SK-N-SH (cell line): ENCODE data around the gene MALRD1. TPM values are rescaled to one million over a fixed set of nuclear protein-coding genes. Genes with fewer than 3 reads are reported as not detected.

ENCODE experiments used
- CTCF ChIA-PET: fragments of 300-600, 350-600 bp; formaldehyde crosslinking; extraction: SDS; loops from one replicate; lab custom pipeline; 2021; lab: Yijun Ruan, JAX
- POLR2A ChIA-PET: fragments of 350-600 bp; sonication (Branson Sonifier 250); formaldehyde crosslinking; extraction: SDS; loops from one replicate; lab custom pipeline; 2020; ENCODE audit warnings: antibody characterized with exemption, inconsistent platforms; lab: Yijun Ruan, JAX
- DNase-seq: peaks from one replicate; pipeline ENCODE4 v3.0.0; 2012
- H2AFZ ChIP-seq: fragments of 200-600 bp; sonication (generic); 2 replicates; pipeline ENCODE4 v1.8.1; 2016; ENCODE audit warnings: antibody characterized with exemption, mild to moderate bottlenecking, low read depth
- H3F3A ChIP-seq: fragments of 200-600 bp; sonication (generic); replicated peaks from 2 replicates; pipeline ENCODE3; 2016; ENCODE audit warnings: antibody characterized with exemption, mild to moderate bottlenecking; ENCODE audit not compliant: insufficient read depth
- H3K27ac ChIP-seq, 2 experiments: fragments of 200-500 bp in 1 of 2; fragments of 200-600 bp in 1 of 2; sonication (Bioruptor generic) in 1 of 2; sonication (generic), shearing (Covaris generic) in 1 of 2; 2 replicates each; pipeline versions ENCODE4 v1.5.1 to v1.6.1; 2014 to 2016; ENCODE audit warnings: low read depth in 2 of 2, inconsistent platforms in 1 of 2, low read length in 1 of 2, mild to moderate bottlenecking in 1 of 2, mixed read lengths in 1 of 2
- H3K27me3 ChIP-seq: fragments of 200-600 bp; sonication (generic), shearing (Covaris generic); 2 replicates; pipeline ENCODE4 v1.6.1; 2016; ENCODE audit warnings: mixed run types; ENCODE audit not compliant: insufficient read depth
- H3K36me3 ChIP-seq, 2 experiments: fragments of 200-500 bp in 1 of 2; fragments of 200-600 bp in 1 of 2; sonication (Bioruptor generic) in 1 of 2; sonication (generic) in 1 of 2; replicated peaks in 1 of 2; 2 replicates each; pipeline versions ENCODE3 to v1.5.1; 2014 to 2016; ENCODE audit warnings: low read length in 1 of 2, mild to moderate bottlenecking in 1 of 2; ENCODE audit not compliant: insufficient read depth in 2 of 2, control insufficient read depth in 1 of 2
- H3K4me1 ChIP-seq, 2 experiments: fragments of 200-500 bp in 1 of 2; fragments of 200-600 bp in 1 of 2; sonication (Bioruptor generic) in 1 of 2; sonication (generic), shearing (Covaris generic) in 1 of 2; 2 replicates each; pipeline versions ENCODE4 v1.5.1 to v1.6.1; 2014 to 2016; ENCODE audit warnings: low read depth in 1 of 2, low read length in 1 of 2, mixed run types in 1 of 2; ENCODE audit not compliant: insufficient read depth in 2 of 2, control insufficient read depth in 1 of 2
- H3K4me2 ChIP-seq: fragments of 200-600 bp; sonication (generic), shearing (Covaris generic); 2 replicates; pipeline ENCODE4 v1.6.1; 2017; ENCODE audit warnings: mixed run types
- H3K4me3 ChIP-seq, 2 experiments: fragments of 200-500 bp in 1 of 2; fragments of 200-600 bp in 1 of 2; sonication (Bioruptor generic) in 1 of 2; sonication (generic), shearing (Covaris generic) in 1 of 2; 2 replicates each; pipeline versions ENCODE4 v1.5.1 to v1.8.1; 2014 to 2016; ENCODE audit warnings: low read depth in 2 of 2, inconsistent platforms in 1 of 2, low read length in 1 of 2, mild to moderate bottlenecking in 1 of 2, mixed read lengths in 1 of 2, moderate library complexity in 1 of 2
- H3K79me2 ChIP-seq: fragments of 200-600 bp; sonication (generic); 2 replicates; pipeline ENCODE4 v1.8.1; 2017; ENCODE audit warnings: mild to moderate bottlenecking; ENCODE audit not compliant: insufficient read depth
- H3K9ac ChIP-seq: fragments of 200-600 bp; sonication (generic); 2 replicates; pipeline ENCODE4 v1.6.1; 2017; ENCODE audit warnings: mixed run types
- H3K9me2 ChIP-seq: fragments of 200-600 bp; sonication (generic); 2 replicates; pipeline ENCODE4 v1.6.1; 2017; ENCODE audit warnings: mixed run types
- H3K9me3 ChIP-seq: fragments of 200-600 bp; sonication (generic); 2 replicates; pipeline ENCODE4 v1.6.1; 2017; ENCODE audit warnings: mixed run types, mild to moderate bottlenecking, moderate library complexity
- H4K20me1 ChIP-seq: fragments of 200-600 bp; sonication (generic); 2 replicates; pipeline ENCODE4 v1.6.1; 2017; ENCODE audit warnings: mild to moderate bottlenecking, mixed run types; ENCODE audit not compliant: insufficient read depth
- CHD2 ChIP-seq: fragments of 150-350 bp; IDR thresholded peaks from 2 replicates; pipeline ENCODE4 v1.6.1; 2018; ENCODE audit warnings: low read length; ENCODE audit not compliant: partially characterized antibody
- CTCF ChIP-seq: fragments of 200-600 bp; sonication (generic); IDR thresholded peaks from 2 replicates; pipeline ENCODE4 v1.6.1; 2017; ENCODE audit warnings: antibody characterized with exemption, mild to moderate bottlenecking, moderate library complexity
- ELF1 ChIP-seq: IDR thresholded peaks from 2 replicates; pipeline ENCODE4 v1.4.0; 2012
- EZH2phosphoT487 ChIP-seq: fragments of 200-600 bp; sonication (generic); IDR thresholded peaks from 2 replicates; pipeline ENCODE4 v1.6.1; 2017; ENCODE audit warnings: low read depth, mixed run types, mild to moderate bottlenecking, antibody characterized with exemption, moderate library complexity, borderline replicate concordance
- FOXJ3 ChIP-seq: sonication (generic); formaldehyde crosslinking; IDR thresholded peaks from 2 replicates; pipeline ENCODE4 v1.5.1; 2020; ENCODE audit warnings: mild to moderate bottlenecking, missing genetic modification reagents
- GABPA ChIP-seq: IDR thresholded peaks from 2 replicates; pipeline ENCODE4 v1.4.0; 2012; ENCODE audit warnings: low read depth, mild to moderate bottlenecking
- JUND ChIP-seq: IDR thresholded peaks from 2 replicates; pipeline ENCODE4 v1.4.0; 2012
- MAX ChIP-seq: IDR thresholded peaks from 2 replicates; pipeline ENCODE4 v1.4.0; 2012; ENCODE audit warnings: low read depth
- NFIC ChIP-seq: IDR thresholded peaks from 2 replicates; pipeline ENCODE4 v1.4.0; 2012; ENCODE audit warnings: borderline replicate concordance
- NRF1 ChIP-seq: IDR thresholded peaks from 2 replicates; pipeline ENCODE4 v1.6.1; 2012; ENCODE audit warnings: low read depth, mild to moderate bottlenecking, low read length
- PBX3 ChIP-seq: IDR thresholded peaks from 2 replicates; pipeline ENCODE4; 2012
- RFX5 ChIP-seq: IDR thresholded peaks from 2 replicates; pipeline ENCODE4 v1.6.1; 2012; ENCODE audit warnings: mild to moderate bottlenecking, improper control_type of control experiment, low read length
- RXRA ChIP-seq: IDR thresholded peaks from 2 replicates; pipeline ENCODE4 v1.4.0; 2012; ENCODE audit warnings: low read depth, mild to moderate bottlenecking, borderline replicate concordance
- SMC3 ChIP-seq: IDR thresholded peaks from 2 replicates; pipeline ENCODE4 v1.6.1; 2012; ENCODE audit warnings: low read depth, low read length, improper control_type of control experiment
- USF1 ChIP-seq: IDR thresholded peaks from 2 replicates; pipeline ENCODE4 v1.4.0; 2012; ENCODE audit warnings: low read depth, borderline replicate concordance
- ZBTB33 ChIP-seq: IDR thresholded peaks from 2 replicates; pipeline ENCODE4 v1.4.0; 2012; ENCODE audit warnings: low read depth, borderline replicate concordance
- WGBS: methylation state at CpG from one replicate; pipeline ENCODE4 v1.1.6; 2017; ENCODE audit warnings: low lambda C conversion rate; 5-methylcytosine and 5-hydroxymethylcytosine counted together
- polyA plus RNA-seq, 3 experiments: library from polyadenylated mRNA; depleted of rRNA; stranded (reverse); fragments of >200 nt; gene quantifications; 2 replicates each; pipeline ENCODE4 v1.2.3, GENCODE V29; 2012

MALRD1 gene
- polyA plus RNA-seq, 1 of the 3 experiments (the other 2 are of a cell fraction), result not detected

GRCh38 chr10:19778996-19779395 lies 730.4 kb downstream of the MALRD1 start:
- H3K27me3 ChIP-seq, result no peaks in the 10 kb centered on the region
- POLR2A ChIA-PET, result no interaction called here
- 39% methylated on average over 2 of the region's 2 CpGs for WGBS
- no peak overlapping the region for H3K9ac ChIP-seq
- H3K9me3 ChIP-seq, result no peaks in the 10 kb centered on the region
- no peak overlapping the region for H3K4me2 ChIP-seq
- H4K20me1 ChIP-seq, result no peaks in the 10 kb centered on the region
- TF ChIP-seq RFX5 (no peak), RXRA (no peak), MAX (no peak), USF1 (no peak), GABPA (no peak), ELF1 (no peak), NRF1 (no peak), PBX3 (no peak), EZH2phosphoT487 (no peak), FOXJ3 (CRISPR knock-in tag) (no peak), CHD2 (no peak), ZBTB33 (no peak), NFIC (no peak), SMC3 (no peak), CTCF (no peak), JUND (no peak)
- H3K9me2 ChIP-seq, result no peaks in the 10 kb centered on the region
- H3K4me1 ChIP-seq, result no peaks in the 10 kb centered on the region
- no peaks in the 10 kb centered on the region for H3K79me2 ChIP-seq
- DNase-seq, result no peak
- peaks cover 3% of the 10 kb centered on the region for H3F3A ChIP-seq
- H3K4me3 ChIP-seq, result no peak overlapping the region
- no peaks in the 10 kb centered on the region for H3K36me3 ChIP-seq
- no peak overlapping the region for H3K27ac ChIP-seq
- H2AFZ ChIP-seq, result no peak overlapping the region
- CTCF ChIA-PET, result interaction anchor here (1.2 kb wide), 1 partner anchor 9 kb away, joined by 5 read pairs; no protein-coding TSS in a partner anchor
